Astrocyte of the cerebellum (primary cell): Measurements from ENCODE around the gene PLXNA2.

Experiments used
- DNase-seq: peaks from one replicate; pipeline ENCODE4 v3.0.0-alpha.2; 2011; ENCODE audit warnings: low read depth
- H3K4me3 ChIP-seq: 2 replicates; pipeline ENCODE4 v1.5.1; 2011; ENCODE audit warnings: mild to moderate bottlenecking, low read depth, low read length, moderate library complexity
- in situ Hi-C: cut with HindIII; loops from 2 replicates; pipeline ENCODE4 v1.10.0; 2017; ENCODE audit warnings: low sequenced_read_pairs
- TF ChIP-seq, protein P1 (sequence below): IDR thresholded peaks from 2 replicates; pipeline ENCODE4 v1.5.1; 2012; ENCODE audit warnings: low read length, low read depth, moderate library complexity, mild to moderate bottlenecking; ENCODE audit errors: missing control alignments

PLXNA2 gene

DNA sequence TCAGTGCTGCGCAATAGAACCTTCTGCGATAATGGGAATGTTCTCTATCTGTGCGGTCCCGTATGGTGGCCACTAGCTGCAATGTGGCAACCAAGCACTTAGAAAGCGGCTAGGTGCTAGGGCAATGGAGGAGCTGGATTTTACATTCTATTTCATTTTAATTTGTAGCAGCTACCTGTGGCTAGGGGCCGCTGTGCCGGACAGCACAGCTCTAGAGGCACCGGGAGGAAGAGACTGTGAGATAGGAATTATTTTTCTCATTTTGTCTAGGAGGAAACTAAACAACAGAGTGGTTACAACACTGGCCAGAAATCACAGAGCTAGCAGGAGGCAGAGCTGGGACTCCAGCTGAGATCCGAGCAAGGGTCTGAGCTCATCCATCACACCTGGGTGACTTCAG lies 202.7 kb downstream of the PLXNA2 start:
- in situ Hi-C loops: no loop called here
- no peak overlapping the region for H3K4me3 ChIP-seq
- DNase-seq: no peak
- TF ChIP-seq, protein P1, sequence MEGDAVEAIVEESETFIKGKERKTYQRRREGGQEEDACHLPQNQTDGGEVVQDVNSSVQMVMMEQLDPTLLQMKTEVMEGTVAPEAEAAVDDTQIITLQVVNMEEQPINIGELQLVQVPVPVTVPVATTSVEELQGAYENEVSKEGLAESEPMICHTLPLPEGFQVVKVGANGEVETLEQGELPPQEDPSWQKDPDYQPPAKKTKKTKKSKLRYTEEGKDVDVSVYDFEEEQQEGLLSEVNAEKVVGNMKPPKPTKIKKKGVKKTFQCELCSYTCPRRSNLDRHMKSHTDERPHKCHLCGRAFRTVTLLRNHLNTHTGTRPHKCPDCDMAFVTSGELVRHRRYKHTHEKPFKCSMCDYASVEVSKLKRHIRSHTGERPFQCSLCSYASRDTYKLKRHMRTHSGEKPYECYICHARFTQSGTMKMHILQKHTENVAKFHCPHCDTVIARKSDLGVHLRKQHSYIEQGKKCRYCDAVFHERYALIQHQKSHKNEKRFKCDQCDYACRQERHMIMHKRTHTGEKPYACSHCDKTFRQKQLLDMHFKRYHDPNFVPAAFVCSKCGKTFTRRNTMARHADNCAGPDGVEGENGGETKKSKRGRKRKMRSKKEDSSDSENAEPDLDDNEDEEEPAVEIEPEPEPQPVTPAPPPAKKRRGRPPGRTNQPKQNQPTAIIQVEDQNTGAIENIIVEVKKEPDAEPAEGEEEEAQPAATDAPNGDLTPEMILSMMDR: no peak

DNA sequence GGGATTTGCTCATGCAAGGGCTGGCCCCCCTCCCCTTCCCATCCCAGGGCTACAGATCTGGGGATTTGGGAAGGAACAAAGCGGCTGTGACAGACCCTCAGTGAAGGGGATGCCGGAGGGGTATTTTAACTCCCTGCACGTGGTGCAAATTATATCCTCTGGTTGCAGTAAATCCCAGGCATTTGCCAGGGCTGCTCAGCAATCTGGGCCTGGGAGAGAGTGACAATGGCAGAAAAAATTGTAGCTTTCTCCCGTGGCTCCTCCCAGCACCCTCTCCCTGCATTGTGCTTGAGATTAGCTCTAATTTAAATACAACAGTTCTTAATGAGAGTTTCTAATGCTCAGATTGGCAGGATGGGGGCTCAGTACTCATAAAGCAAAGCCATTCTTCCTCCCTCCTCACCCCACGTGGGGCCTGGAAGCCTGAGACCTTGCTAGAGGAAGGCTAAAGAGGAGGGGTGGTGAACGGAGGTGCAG lies 203.3 kb downstream of the PLXNA2 start:
- no peak for DNase-seq
- TF ChIP-seq, protein P1: no peak
- H3K4me3 ChIP-seq: no peak overlapping the region
- in situ Hi-C loops: no loop called here

DNA sequence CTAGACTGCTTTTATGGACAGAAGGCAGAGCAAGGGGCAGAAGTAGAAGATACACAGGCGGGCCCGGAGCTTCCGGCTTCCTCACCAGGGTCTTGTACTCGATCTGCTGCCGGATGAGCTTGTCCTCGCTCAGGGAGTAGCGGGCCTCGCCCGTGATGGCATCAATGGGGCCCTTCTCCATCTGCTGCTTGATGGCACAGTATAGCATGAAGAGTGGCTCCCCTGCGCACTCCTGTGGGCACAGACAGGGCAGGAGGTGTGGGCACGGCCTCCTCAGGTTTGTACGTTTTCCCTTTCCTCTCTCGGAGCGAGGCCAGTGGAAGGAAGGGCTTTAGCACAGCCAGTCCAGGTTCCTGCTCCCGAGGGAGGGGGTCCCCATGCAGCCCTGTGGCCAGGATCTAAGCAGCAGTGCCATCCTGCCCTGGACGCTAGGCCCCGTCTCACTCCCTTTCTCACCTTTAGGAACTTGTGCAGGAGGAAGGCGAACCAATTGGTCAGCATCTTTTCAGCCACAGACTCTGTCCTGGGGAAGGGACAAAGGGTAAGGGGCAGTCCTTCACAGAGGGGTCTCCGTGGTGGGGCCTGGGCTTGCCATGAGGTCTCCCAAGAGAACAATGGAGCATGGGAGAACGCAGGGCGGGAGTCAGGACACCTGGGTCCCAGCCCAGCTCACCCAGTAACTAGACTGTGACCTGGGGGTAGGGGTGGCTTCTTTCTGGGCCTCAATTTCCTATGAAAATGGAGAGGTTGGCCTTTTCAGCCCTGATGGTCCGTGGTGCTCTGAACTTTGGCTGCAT lies 204.4 kb downstream of the PLXNA2 start:
- DNase-seq: no peak
- no peak overlapping the region for H3K4me3 ChIP-seq
- TF ChIP-seq, protein P1: no peak
- in situ Hi-C loops: no loop called here

DNA sequence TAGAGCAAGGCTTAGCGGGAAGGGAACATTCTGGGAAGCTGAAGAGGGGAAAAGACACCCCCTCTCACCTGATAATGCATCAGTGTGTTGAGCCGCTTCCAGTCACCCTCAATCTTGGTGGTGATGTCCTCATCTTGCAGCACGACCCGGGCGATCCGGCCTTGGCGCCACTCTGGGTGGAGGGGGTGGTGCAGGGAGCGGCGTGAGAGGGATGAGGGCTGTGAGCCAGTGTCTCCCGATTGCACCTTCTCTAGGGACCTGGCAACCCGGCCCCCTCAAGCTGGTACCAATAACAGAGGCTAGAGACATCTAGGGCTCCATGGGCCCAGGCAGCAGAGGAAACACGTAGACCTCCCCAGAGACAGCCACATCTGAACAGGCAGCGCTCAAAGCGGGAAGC lies 205.9 kb downstream of the PLXNA2 start:
- H3K4me3 ChIP-seq: no peak overlapping the region
- in situ Hi-C loops: no loop called here
- no peak for DNase-seq
- TF ChIP-seq, protein P1: no peak

DNA sequence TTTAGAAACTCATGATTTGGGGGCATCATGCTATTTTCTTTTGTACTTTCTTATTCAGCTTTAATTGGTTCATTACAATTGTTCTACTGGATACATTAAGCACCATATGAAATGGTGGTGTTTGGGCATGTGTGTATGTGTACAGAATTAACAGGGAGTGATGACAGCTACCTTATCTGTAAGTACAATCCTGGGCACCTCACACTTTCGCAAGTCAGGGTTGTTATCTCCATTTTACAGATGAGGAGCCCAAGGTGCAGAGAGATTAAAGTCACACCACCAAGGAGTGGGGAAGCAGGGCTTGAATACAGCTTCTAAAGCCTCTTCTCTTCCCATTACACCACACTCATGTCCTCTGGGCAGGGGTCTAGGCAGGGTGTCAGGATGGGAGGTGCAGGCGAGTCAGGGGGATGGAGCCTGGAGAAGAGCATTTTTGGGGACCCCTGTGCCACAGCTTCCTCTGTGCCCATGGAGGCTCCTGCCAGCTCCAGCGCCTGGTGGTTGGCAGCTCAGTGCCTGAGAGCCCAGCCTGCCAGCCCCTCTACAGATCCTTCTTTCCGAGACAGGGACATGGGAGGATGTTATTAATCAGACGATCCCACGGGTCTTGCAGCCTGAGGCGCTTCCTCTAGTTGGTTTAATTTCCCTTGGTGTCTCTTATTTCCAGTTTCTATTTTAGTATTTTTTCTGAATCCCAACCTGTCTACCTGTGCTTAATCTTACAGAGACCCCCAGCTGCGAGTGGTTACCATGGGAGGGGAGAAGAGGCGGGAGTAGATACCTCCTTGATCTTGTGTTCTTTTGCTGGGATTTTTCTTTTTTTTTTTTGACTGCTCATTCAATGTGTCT lies 207.0 kb downstream of the PLXNA2 start:
- no peak for DNase-seq
- H3K4me3 ChIP-seq: no peak overlapping the region
- in situ Hi-C loops: no loop called here
- TF ChIP-seq, protein P1: no peak

DNA sequence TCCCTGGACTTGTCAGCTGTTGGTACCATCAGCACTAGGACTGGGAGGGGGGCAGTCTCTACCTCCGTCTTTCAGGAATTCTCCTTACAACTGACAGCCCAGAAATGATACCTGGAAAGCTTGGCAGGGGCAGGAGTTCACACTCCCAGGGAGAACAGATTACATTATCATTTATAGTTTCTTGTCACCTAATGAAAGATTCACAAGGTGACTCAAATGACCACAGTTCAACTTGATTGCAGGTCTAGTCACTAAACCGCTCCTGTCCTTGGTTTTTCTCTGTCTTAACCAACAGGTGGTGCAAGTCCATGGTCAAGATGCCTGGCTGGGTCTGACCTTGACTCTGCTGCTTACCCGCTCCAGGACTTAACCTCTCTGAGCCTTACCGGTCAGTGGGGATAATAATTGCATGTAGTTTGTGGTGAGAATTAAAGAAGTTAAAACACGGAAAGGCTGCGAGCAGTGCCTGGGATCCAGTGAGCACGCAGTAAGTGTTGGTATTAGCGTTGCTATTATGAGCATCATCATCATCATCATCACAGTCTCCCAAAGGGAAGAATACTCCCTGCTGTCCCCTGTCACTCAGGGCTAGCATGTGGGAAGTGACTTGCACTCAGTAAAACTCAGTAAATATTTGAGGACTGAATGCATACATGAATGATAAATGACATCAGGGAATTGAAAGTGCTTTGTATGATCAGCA lies 207.9 kb downstream of the PLXNA2 start:
- TF ChIP-seq, protein P1: peak; percentile 41
- no peak for DNase-seq
- in situ Hi-C loops: no loop called here
- H3K4me3 ChIP-seq: no peak overlapping the region
